Mesendoderm (in vitro differentiated cells): Measurements from ENCODE around the gene TMIE.

ENCODE experiments used
- DNase-seq: peaks from one replicate; pipeline ENCODE4 v3.0.0; 2013
- H2AK5ac ChIP-seq: 2 replicates; pipeline ENCODE4 v1.6.1; 2013; ENCODE audit warnings: low read length, inconsistent platforms
- H2BK120ac ChIP-seq: 2 replicates; pipeline ENCODE4 v1.6.1; 2013; ENCODE audit warnings: low read depth, mild to moderate bottlenecking, low read length, moderate library complexity, mixed read lengths
- H2BK15ac ChIP-seq: replicated peaks from 2 replicates; pipeline ENCODE4 v1.6.1; 2013; ENCODE audit warnings: low read depth, mild to moderate bottlenecking, moderate library complexity
- H2BK5ac ChIP-seq: 2 replicates; pipeline ENCODE4 v1.6.1; 2013; ENCODE audit warnings: low read length, inconsistent platforms
- H3K18ac ChIP-seq: 2 replicates; pipeline ENCODE4 v1.6.1; 2013; ENCODE audit warnings: mild to moderate bottlenecking, low read length, mixed read lengths
- H3K23ac ChIP-seq: one replicate; pipeline ENCODE4 v1.6.1; 2013; ENCODE audit warnings: low read length
- H3K27ac ChIP-seq: 2 replicates; pipeline ENCODE4 v1.5.1; 2013; ENCODE audit warnings: low read depth, mild to moderate bottlenecking, inconsistent platforms, low read length, moderate library complexity
- H3K27me3 ChIP-seq: 2 replicates; pipeline ENCODE4 v1.6.1; 2013; ENCODE audit warnings: low read length, control low read depth, mild to moderate bottlenecking, inconsistent platforms; ENCODE audit not compliant: insufficient read depth, poor library complexity
- H3K36me3 ChIP-seq: 2 replicates; pipeline ENCODE4 v1.6.1; 2013; ENCODE audit warnings: low read length, inconsistent platforms; ENCODE audit not compliant: control insufficient read depth, insufficient read depth
- H3K4ac ChIP-seq: one replicate; pipeline ENCODE4 v1.6.1; 2013; ENCODE audit warnings: low read depth, mild to moderate bottlenecking, low read length, moderate library complexity
- H3K4me1 ChIP-seq: 2 replicates; pipeline ENCODE4 v1.6.1; 2013; ENCODE audit warnings: low read depth, low read length, inconsistent platforms; ENCODE audit not compliant: control insufficient read depth
- H3K4me2 ChIP-seq: 2 replicates; pipeline ENCODE4 v1.6.1; 2013; ENCODE audit warnings: low read length
- H3K4me3 ChIP-seq: 2 replicates; pipeline ENCODE4 v1.5.1; 2013; ENCODE audit warnings: mild to moderate bottlenecking, low read length
- H3K56ac ChIP-seq: one replicate; pipeline ENCODE4 v1.6.1; 2013; ENCODE audit warnings: low read length
- H3K79me1 ChIP-seq: 2 replicates; pipeline ENCODE4 v1.6.1; 2013; ENCODE audit warnings: low read length, inconsistent platforms
- H3K79me2 ChIP-seq: 2 replicates; pipeline ENCODE4 v1.6.1; 2013; ENCODE audit warnings: mild to moderate bottlenecking, low read length; ENCODE audit not compliant: control insufficient read depth, insufficient read depth
- H3K9ac ChIP-seq: 2 replicates; pipeline ENCODE4 v1.6.1; 2013; ENCODE audit warnings: low read length, inconsistent platforms
- H4K5ac ChIP-seq: one replicate; pipeline ENCODE4 v1.6.1; 2013; ENCODE audit warnings: low read length
- H4K8ac ChIP-seq: one replicate; pipeline ENCODE4 v1.6.1; 2013; ENCODE audit warnings: low read depth, mild to moderate bottlenecking, control low read depth, low read length, moderate library complexity
- WGBS: extraction: QIAGEN DNeasy Blood & Tissue Kit; methylation state at CpG from one replicate; pipeline ENCODE4 v1.1.7; 2013; ENCODE audit warnings: low lambda C conversion rate, missing lambda C conversion rate; ENCODE audit not compliant: insufficient coverage; ENCODE audit errors: extremely low coverage; 5-methylcytosine and 5-hydroxymethylcytosine counted together

TMIE gene

DNA sequence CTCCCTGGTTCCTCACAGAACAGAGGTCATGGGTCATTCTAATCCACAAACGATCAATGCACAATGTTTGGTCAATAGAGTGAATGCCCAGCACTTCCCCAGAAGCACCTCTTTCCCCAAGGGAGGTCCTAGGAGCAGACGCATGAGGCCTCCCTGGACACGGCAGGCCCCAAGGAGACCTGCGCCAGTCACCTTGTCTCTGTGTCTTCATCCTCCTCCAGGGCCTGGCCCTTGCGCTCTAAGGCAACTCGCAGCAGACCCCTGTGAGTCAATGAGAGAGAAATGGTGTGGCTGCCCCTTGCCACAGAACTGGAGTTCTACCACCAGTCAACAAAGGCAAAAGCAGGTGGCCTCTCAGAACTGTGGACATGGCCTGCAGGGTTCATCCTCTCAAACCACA lies 25.8 kb upstream of the TMIE start:
- Histone ChIP-seq H3K36me3 (no peaks in the 10 kb centered on the region), H3K4me2 (no peak overlapping the region), H3K9ac (no peak overlapping the region), H2AK5ac (no peak overlapping the region), H3K27ac (no peak overlapping the region), H2BK120ac (no peak overlapping the region), H2BK15ac (no peak overlapping the region), H3K79me1 (no peaks in the 10 kb centered on the region), H4K5ac (no peak overlapping the region), H3K4me3 (no peak overlapping the region), H3K4ac (no peak overlapping the region), H3K4me1 (no peaks in the 10 kb centered on the region), H3K23ac (no peak overlapping the region), H2BK5ac (no peak overlapping the region), H3K56ac (no peak overlapping the region), H3K79me2 (no peaks in the 10 kb centered on the region), H3K27me3 (no peaks in the 10 kb centered on the region), H3K18ac (no peak overlapping the region), H4K8ac (no peak overlapping the region)
- no CpG with 5 or more reads among the region's 6 CpGs for WGBS
- DNase-seq: no peak

DNA sequence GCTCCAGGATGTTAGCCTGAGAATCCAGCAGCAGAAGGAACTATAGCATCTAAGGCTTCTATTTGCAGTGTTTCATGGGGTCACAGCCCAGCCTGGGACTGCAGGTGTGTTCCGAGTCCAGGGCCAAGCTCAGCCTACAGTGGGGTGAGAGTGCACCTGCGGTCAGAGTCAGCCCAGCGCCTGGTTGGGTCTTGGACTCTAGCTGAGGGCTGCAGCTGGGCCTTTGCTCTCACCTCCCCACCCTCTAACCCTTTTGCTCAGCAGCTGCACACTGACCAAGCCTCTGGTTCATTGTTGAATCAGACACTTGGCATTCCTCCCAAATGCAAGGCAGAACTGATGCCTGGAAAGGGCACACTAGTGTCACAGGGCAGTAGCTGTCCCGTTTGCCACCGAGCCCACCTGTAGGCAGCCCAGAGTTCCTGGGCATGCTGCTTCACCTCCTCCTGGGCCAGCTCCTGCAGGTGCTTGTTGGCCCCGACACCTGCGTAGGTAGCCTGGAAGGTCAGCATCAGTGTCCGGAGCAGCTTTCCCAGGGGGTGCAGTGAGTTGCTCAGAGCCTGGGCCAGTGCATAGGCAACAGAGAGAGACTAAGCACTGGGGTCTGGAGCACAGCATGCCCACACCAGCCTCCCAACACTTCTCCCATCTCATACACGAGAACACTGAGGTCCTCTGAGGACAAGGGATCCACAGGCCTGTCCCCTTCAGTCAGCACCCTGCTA lies 25.2 kb upstream of the TMIE start:
- H3K23ac ChIP-seq: no peak overlapping the region
- no peak overlapping the region for H2AK5ac ChIP-seq
- H2BK120ac ChIP-seq: no peak overlapping the region
- H3K4ac ChIP-seq: no peak overlapping the region
- H2BK15ac ChIP-seq: no peak overlapping the region
- H2BK5ac ChIP-seq: no peak overlapping the region
- H3K4me1 ChIP-seq: no peaks in the 10 kb centered on the region
- H4K8ac ChIP-seq: no peak overlapping the region
- no peak overlapping the region for H3K56ac ChIP-seq
- H3K9ac ChIP-seq: no peak overlapping the region
- H3K4me3 ChIP-seq: no peak overlapping the region
- no peaks in the 10 kb centered on the region for H3K27me3 ChIP-seq
- H4K5ac ChIP-seq: no peak overlapping the region
- no peak for DNase-seq
- H3K36me3 ChIP-seq: no peaks in the 10 kb centered on the region
- no peak overlapping the region for H3K4me2 ChIP-seq
- no peaks in the 10 kb centered on the region for H3K79me2 ChIP-seq
- no CpG with 5 or more reads among the region's 9 CpGs for WGBS
- no peaks in the 10 kb centered on the region for H3K79me1 ChIP-seq
- H3K27ac ChIP-seq: no peak overlapping the region
- no peak overlapping the region for H3K18ac ChIP-seq

DNA sequence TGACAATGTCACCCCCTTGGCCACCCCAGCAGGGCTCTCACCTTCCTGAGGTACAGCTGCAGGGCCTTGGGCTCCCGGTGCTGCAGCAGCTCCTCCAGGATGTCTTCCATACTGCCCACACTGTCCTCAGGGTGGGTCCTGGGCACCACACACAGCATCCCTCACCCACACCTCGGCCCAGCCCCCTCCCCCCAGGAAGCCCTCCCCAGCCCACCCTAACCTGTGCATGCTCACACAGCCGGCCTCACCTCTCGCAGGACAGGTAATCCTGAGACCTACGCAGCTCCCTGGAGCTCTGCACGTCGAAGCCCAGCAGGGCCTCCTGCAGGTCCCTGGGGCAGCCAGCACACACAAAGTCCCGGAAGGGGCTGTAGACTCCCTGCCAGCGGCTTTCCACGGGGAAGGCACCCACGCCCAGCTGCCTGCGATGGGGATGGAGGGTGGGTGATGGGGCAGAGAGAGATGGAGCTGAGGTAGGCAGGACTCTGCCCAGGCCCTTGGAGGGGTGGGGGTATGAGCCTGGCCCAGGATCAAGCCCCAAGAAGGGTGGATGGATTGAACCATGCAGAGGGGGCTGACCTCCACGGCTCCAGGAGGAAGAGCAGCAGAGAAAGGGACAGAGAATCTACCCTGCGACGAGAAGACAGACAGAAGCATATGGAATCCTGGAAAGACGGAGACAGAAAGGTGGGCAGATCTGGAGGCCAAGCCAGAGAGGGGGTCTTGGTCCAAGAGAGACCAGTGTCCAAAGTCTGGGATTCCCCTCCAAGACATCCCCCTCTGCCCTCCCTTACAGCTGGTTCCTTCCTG lies 24.4 kb upstream of the TMIE start:
- Histone ChIP-seq H3K4ac (no peak overlapping the region), H3K79me1 (no peaks in the 10 kb centered on the region), H3K4me1 (no peaks in the 10 kb centered on the region), H3K9ac (no peak overlapping the region), H3K4me3 (no peak overlapping the region), H3K27ac (no peak overlapping the region), H2BK15ac (no peak overlapping the region), H3K4me2 (no peak overlapping the region), H2BK5ac (no peak overlapping the region), H3K79me2 (no peaks in the 10 kb centered on the region), H4K5ac (no peak overlapping the region), H2BK120ac (no peak overlapping the region), H3K18ac (no peak overlapping the region), H3K56ac (no peak overlapping the region), H3K36me3 (no peaks in the 10 kb centered on the region), H2AK5ac (no peak overlapping the region), H3K23ac (no peak overlapping the region), H4K8ac (no peak overlapping the region), H3K27me3 (no peaks in the 10 kb centered on the region)
- no CpG with 5 or more reads among the region's 16 CpGs for WGBS
- DNase-seq: no peak

DNA sequence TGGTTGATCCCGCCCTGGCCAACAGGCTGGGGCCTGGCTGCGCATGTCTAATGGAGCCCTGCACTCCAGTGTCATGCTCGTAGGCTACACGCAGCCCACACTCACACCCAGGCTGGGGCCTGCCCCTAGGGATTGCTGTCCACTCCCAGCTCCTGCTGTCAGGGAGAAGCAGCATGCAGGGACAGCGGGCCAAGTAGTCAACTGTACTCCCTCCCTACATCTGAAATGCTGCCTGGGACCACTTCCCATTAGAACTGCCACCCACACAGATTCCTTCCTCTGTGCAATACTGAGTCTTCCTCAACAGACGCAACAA lies 23.8 kb upstream of the TMIE start:
- no peak overlapping the region for H3K9ac ChIP-seq
- no peaks in the 10 kb centered on the region for H3K4me1 ChIP-seq
- no peak overlapping the region for H3K27ac ChIP-seq
- no peak overlapping the region for H3K4me2 ChIP-seq
- H2BK120ac ChIP-seq: no peak overlapping the region
- H4K5ac ChIP-seq: no peak overlapping the region
- H2BK15ac ChIP-seq: no peak overlapping the region
- H3K56ac ChIP-seq: no peak overlapping the region
- no peak overlapping the region for H2AK5ac ChIP-seq
- H3K79me2 ChIP-seq: no peaks in the 10 kb centered on the region
- no CpG with 5 or more reads among the region's 6 CpGs for WGBS
- H3K4ac ChIP-seq: no peak overlapping the region
- no peak overlapping the region for H3K4me3 ChIP-seq
- DNase-seq: no peak
- H3K36me3 ChIP-seq: no peaks in the 10 kb centered on the region
- H3K23ac ChIP-seq: no peak overlapping the region
- no peak overlapping the region for H2BK5ac ChIP-seq
- no peak overlapping the region for H4K8ac ChIP-seq
- no peaks in the 10 kb centered on the region for H3K27me3 ChIP-seq
- H3K79me1 ChIP-seq: no peaks in the 10 kb centered on the region
- H3K18ac ChIP-seq: no peak overlapping the region

DNA sequence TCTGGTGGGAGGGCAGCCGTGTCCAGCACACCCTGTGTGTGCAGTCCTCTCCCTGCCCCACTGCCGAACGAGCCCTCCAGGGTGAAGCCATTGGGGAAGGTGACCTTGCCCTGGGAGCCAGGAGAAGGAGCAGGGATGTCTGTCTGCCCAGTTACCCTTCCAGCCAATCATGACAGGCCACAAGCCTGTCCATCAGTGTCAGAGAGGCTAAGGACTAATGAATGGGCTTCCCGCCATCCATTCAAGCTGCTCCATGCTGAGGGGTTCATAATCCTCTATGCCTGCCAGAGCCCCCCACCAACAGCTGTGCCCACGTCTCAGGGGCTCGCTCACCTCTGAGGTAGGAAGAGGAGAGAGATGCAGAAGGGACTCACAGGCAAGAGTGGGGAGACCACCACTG lies 22.9 kb upstream of the TMIE start:
- Histone ChIP-seq H3K4me1 (no peaks in the 10 kb centered on the region), H3K9ac (no peak overlapping the region), H3K4ac (no peak overlapping the region), H3K23ac (no peak overlapping the region), H3K27me3 (no peaks in the 10 kb centered on the region), H3K36me3 (no peaks in the 10 kb centered on the region), H2BK15ac (no peak overlapping the region), H3K18ac (no peak overlapping the region), H3K56ac (no peak overlapping the region), H4K5ac (no peak overlapping the region), H3K79me2 (no peaks in the 10 kb centered on the region), H2BK5ac (no peak overlapping the region), H3K4me3 (no peak overlapping the region), H3K4me2 (no peak overlapping the region), H2AK5ac (no peak overlapping the region), H3K79me1 (no peaks in the 10 kb centered on the region), H3K27ac (no peak overlapping the region), H4K8ac (no peak overlapping the region), H2BK120ac (no peak overlapping the region)
- WGBS: no CpG with 5 or more reads among the region's 6 CpGs
- no peak for DNase-seq
